Effector memory CD8-positive, alpha-beta T cell (primary cell): ENCODE results near the gene CFTR.
"Not testable (repeated sequence)": the region's sequence is repeated elsewhere in the genome, so short reads cannot be mapped to it uniquely, and the experiment has no call there.

Experiments
- ATAC-seq: fragments of 150-1000 bp; cut with Tn5 transposase; replicated peaks from 2 replicates; pipeline ENCODE4 v1.10.0; 2021; ENCODE audit warnings: mild to moderate bottlenecking, moderate library complexity
- DNase-seq, 3 experiments: peaks; one replicate each; pipeline ENCODE4 v3.0.0; 2021
- H3K27ac Mint-ChIP-seq, 2 donors: one replicate each; pipeline ENCODE4 v1.8.0; 2022; ENCODE audit warnings: mild to moderate bottlenecking in 2 of 2, mixed read lengths in 2 of 2, moderate library complexity in 2 of 2
- H3K27me3 Mint-ChIP-seq, 2 donors: one replicate each; pipeline ENCODE4 v1.8.0; 2022; ENCODE audit warnings: mixed read lengths in 2 of 2
- H3K36me3 Mint-ChIP-seq: one replicate; pipeline ENCODE4 v1.8.0; 2022; ENCODE audit warnings: mild to moderate bottlenecking, moderate library complexity, mixed read lengths; ENCODE audit not compliant: insufficient read depth
- H3K4me1 Mint-ChIP-seq, 2 donors: one replicate each; pipeline ENCODE4 v1.8.0; 2022; ENCODE audit warnings: low read depth in 2 of 2, mixed read lengths in 2 of 2
- H3K4me3 Mint-ChIP-seq, 2 donors: one replicate each; pipeline ENCODE4 v1.8.0; 2022; ENCODE audit warnings: mild to moderate bottlenecking in 2 of 2, mixed read lengths in 2 of 2, moderate library complexity in 2 of 2
- H3K9me3 Mint-ChIP-seq, 2 donors: one replicate each; pipeline ENCODE4 v1.8.0; 2022; ENCODE audit warnings: mixed read lengths in 2 of 2

Gene CFTR

DNA sequence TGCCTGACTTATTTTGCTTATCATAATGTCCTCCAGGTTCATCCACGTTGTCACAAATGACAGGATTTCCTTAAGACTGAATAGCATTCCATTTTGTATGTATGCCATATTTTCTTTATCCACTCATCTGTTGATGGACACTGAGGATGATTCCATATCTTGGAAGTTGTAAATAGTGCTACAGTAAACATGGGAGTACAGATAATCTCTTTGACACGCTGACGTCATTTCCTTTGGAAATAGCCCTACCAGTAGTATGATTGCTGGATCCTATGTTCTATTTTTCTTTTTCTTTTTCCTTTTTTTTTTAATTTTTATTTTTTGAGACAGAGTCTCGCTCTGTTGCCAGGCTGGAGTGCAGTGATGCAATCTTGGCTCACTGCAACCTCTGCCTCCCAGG, 225.8 kb downstream of the CFTR start:
- no peaks in the 10 kb centered on the region for H3K36me3 Mint-ChIP-seq
- no peak for ATAC-seq
- DNase-seq = no peak
- no peaks in the 10 kb centered on the region for H3K27me3 Mint-ChIP-seq
- H3K27ac Mint-ChIP-seq = no peak overlapping the region
- peaks cover 0 to 2% of the 10 kb centered on the region in 2 donors for H3K9me3 Mint-ChIP-seq
- no peak overlapping the region for H3K4me3 Mint-ChIP-seq
- no peaks in the 10 kb centered on the region for H3K4me1 Mint-ChIP-seq

DNA sequence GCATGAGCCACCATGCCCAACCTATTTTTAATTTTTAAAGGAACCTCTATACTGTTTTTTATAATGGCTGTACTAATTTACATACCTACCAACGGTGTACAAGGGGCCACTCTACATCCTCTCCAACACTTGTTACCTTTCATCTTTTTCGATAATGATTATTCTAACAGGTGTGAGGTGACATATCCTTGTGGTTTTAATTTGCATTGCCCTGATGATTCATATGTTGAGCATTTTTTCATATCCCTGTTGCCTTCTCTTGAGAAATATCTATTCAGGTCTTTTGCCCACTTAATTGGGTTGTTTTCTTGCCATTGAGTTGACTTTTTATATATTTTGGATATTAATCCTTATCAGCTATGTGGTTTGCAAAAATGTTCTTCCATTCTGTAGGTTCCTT, 226.4 kb downstream of the CFTR start:
- Mint-ChIP-seq H3K27me3 (no peaks in the 10 kb centered on the region), H3K4me1 (no peaks in the 10 kb centered on the region), H3K9me3 (peaks cover 0 to 2% of the 10 kb centered on the region in 2 donors), H3K27ac (no peak overlapping the region), H3K36me3 (no peaks in the 10 kb centered on the region), H3K4me3 (no peak overlapping the region)
- DNase-seq (no peak), ATAC-seq (no peak)

DNA sequence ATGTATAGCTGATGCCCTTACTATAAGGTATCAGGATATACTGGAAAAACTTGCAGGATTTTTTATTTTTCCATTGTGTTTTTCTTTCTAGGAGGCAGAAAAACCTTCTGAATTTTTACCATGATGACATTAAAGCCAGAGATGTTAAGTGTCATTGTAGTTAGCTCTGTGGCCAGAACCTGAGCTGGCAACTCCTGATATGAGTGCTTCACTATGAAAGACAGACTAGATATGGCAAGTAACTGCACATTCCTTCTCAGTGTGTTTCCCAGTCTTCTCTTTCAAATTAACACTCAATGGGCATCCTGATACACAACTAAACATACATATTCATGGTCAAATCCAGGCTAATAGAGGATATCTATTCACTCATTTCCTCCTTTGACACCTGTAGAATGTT, 227.3 kb downstream of the CFTR start:
- H3K4me3 Mint-ChIP-seq = no peak overlapping the region

GRCh38 chr7:117708173-117708572, 228.3 kb downstream of the CFTR start:
- not testable (repeated sequence) for DNase-seq, H3K4me3 Mint-ChIP-seq, H3K27ac Mint-ChIP-seq, H3K36me3 Mint-ChIP-seq, ATAC-seq, H3K27me3 Mint-ChIP-seq, H3K9me3 Mint-ChIP-seq, H3K4me1 Mint-ChIP-seq

More for the DNA sequence above, 227.3 kb downstream of the CFTR start:
- H3K4me1 Mint-ChIP-seq = no peaks in the 10 kb centered on the region
- DNase-seq = no peak
- no peaks in the 10 kb centered on the region for H3K27me3 Mint-ChIP-seq
- no peaks in the 10 kb centered on the region for H3K36me3 Mint-ChIP-seq
- ATAC-seq = no peak
- no peak overlapping the region for H3K27ac Mint-ChIP-seq
- H3K9me3 Mint-ChIP-seq = peaks cover 0 to 2% of the 10 kb centered on the region in 2 donors

DNA sequence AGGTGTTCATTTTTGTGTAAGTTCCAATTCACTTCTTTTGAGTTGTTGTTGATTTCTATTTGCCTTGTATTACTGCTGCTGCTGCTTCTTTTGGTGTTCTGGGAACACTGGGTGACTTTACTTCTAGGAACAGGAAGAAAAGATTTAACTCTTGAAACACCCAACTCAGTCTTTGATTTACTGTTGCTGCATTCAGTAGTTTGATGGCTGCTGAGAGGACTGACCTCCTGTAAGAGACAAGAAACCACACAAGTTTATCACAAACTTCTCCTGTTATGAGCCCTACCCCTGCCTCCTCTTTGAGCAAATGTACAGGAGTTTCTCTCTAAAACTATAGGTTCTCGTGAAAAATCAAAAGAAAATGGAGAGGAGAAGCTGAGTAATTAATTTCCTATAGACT, 231.7 kb downstream of the CFTR start:
- Mint-ChIP-seq H3K4me1 (no peaks in the 10 kb centered on the region), H3K36me3 (no peaks in the 10 kb centered on the region), H3K9me3 (peaks cover 0 to 9% of the 10 kb centered on the region in 2 donors), H3K4me3 (no peak overlapping the region), H3K27ac (no peak overlapping the region), H3K27me3 (peaks cover 0 to 9% of the 10 kb centered on the region in 2 donors)
- no peak for DNase-seq
- no peak for ATAC-seq

DNA sequence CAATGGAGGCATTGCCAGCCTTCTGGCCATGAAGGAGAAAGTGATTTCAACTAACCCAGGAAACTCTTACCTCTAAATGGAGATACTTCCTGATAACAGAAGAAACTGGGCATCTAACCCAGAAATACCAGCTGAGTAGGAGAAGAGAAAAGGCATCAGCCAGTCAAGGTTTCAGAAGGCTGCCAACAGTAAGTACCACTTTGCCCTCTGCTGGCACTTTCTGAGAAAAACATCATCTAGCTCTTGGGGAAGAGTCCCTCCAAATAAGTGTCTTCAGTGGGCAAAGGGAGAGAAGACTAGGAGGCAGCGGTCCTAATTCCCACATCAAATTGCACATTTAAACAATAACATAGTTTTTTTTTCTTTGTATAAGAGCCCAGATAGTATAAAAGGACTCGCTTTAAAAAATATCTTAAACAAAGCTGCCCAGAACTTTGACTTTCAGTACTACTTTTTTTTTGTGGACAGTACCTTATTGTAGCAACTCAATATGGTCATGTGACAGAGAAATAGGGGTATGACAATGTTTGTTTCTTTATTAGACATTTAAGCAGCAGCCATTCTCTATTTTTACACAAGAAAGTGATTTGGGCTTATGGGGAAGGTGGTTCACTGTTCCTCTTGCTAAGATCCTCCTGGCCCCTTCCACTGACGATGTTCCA, 236.1 kb downstream of the CFTR start:
- H3K4me1 Mint-ChIP-seq = no peaks in the 10 kb centered on the region
- H3K9me3 Mint-ChIP-seq = peaks cover 0 to 9% of the 10 kb centered on the region in 2 donors
- no peak overlapping the region for H3K4me3 Mint-ChIP-seq
- ATAC-seq (no peak), DNase-seq (no peak)
- no peaks in the 10 kb centered on the region for H3K36me3 Mint-ChIP-seq
- peaks cover 0 to 9% of the 10 kb centered on the region in 2 donors for H3K27me3 Mint-ChIP-seq
- H3K27ac Mint-ChIP-seq = no peak overlapping the region

DNA sequence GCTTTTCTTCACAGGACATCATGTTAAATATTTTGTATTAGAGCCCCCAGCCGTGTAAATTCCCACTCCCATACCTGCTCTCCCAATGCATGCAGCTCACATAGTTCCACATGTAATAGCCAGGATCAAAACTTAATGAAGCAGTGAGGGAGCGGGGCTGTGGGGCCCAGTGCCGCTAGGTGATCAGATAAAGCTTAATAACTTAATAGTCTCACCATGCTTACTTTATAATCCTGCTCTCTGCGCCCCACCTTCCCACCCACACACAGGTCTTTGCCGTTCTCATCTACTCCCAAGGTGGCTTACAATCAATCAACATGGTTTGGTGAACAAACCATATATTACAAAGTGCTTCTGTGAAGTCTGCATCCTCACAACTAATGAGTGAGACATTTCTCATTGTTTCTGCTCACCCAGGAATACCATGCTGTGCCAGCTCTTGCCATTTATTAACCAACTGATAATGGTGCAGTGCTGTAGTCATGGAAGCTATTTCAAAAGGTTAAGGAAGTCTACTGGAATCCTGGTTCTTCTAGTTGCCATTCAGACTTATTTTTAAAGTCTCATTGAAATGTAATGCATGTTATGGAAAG, 237.0 kb downstream of the CFTR start:
- DNase-seq (no peak), ATAC-seq (no peak)
- H3K27ac Mint-ChIP-seq = no peak overlapping the region
- H3K27me3 Mint-ChIP-seq = peaks cover 0 to 9% of the 10 kb centered on the region in 2 donors
- peaks cover 0 to 9% of the 10 kb centered on the region in 2 donors for H3K9me3 Mint-ChIP-seq
- H3K4me1 Mint-ChIP-seq = no peaks in the 10 kb centered on the region
- H3K36me3 Mint-ChIP-seq = no peaks in the 10 kb centered on the region
- no peak overlapping the region for H3K4me3 Mint-ChIP-seq

- no peak overlapping the region for H3K4me3 Mint-ChIP-seq
- DNase-seq = no peak
- H3K36me3 Mint-ChIP-seq = no peaks in the 10 kb centered on the region
- H3K4me1 Mint-ChIP-seq = no peaks in the 10 kb centered on the region
- H3K9me3 Mint-ChIP-seq = peaks cover 0 to 9% of the 10 kb centered on the region in 2 donors
- no peak for ATAC-seq
- peaks cover 0 to 9% of the 10 kb centered on the region in 2 donors for H3K27me3 Mint-ChIP-seq
- no peak overlapping the region for H3K27ac Mint-ChIP-seq
Observed at GRCh38 chr7:117717357-117717756, 237.5 kb downstream of the CFTR start.
